Kidney (tissue), 14 donors: ENCODE measurements around the gene CERS5. TPM values are rescaled to one million over a fixed set of nuclear protein-coding genes. Genes with fewer than 3 reads are reported as not detected.

Source experiments
- DNase-seq, 5 donors: peaks; one replicate each; pipeline ENCODE4 v3.0.0-alpha.2; 2013 to 2020
- FAIRE-seq: peaks from 2 replicates; lab custom pipeline; 2012; peaks lifted over from hg19 to GRCh38; lab: Jason Lieb, UNC
- H3K27ac ChIP-seq, 2 donors: one replicate each; pipeline ENCODE4 v1.7.0; 2013; ENCODE audit warnings: low read depth in 2 of 2, low read length in 2 of 2, inconsistent platforms in 1 of 2
- H3K27me3 ChIP-seq: one replicate; pipeline ENCODE4 v1.7.1; 2013; ENCODE audit warnings: low read length, inconsistent platforms; ENCODE audit not compliant: control insufficient read depth, insufficient read depth
- H3K36me3 ChIP-seq, 3 donors: one replicate each; pipeline versions ENCODE4 v1.7.0 to v1.7.1; 2013; ENCODE audit warnings: low read length in 3 of 3, control low read depth in 1 of 3, inconsistent platforms in 1 of 3; ENCODE audit not compliant: insufficient read depth in 3 of 3, control insufficient read depth in 2 of 3
- H3K4me1 ChIP-seq, 3 donors: one replicate each; pipeline versions ENCODE4 v1.7.0 to v1.7.1; 2013; ENCODE audit warnings: low read length in 3 of 3, inconsistent platforms in 1 of 3, low read depth in 1 of 3; ENCODE audit not compliant: control insufficient read depth in 2 of 3, insufficient read depth in 2 of 3
- H3K4me3 ChIP-seq, 3 donors: one replicate each; pipeline versions ENCODE4 v1.7.0 to v1.8.1; 2013; ENCODE audit warnings: low read length in 3 of 3, control low read depth in 1 of 3, inconsistent platforms in 1 of 3
- H3K9ac ChIP-seq, 3 donors: one replicate each; pipeline versions ENCODE4 v1.7.0 to v1.7.1; 2013; ENCODE audit warnings: low read length in 3 of 3, control low read depth in 1 of 3, inconsistent platforms in 1 of 3
- H3K9me3 ChIP-seq, 3 donors: one replicate each; pipeline versions ENCODE4 v1.7.0 to v1.7.1; 2013; ENCODE audit warnings: low read length in 3 of 3, control low read depth in 1 of 3, inconsistent platforms in 1 of 3; ENCODE audit not compliant: control insufficient read depth in 2 of 3, insufficient read depth in 1 of 3
- CTCF ChIP-seq: IDR thresholded peaks from 3 replicates; pipeline ENCODE4 v1.5.1; 2012; ENCODE audit warnings: mild to moderate bottlenecking, moderate library complexity, borderline replicate concordance; ENCODE audit not compliant: insufficient read depth; ENCODE audit errors: extremely low read depth
- intact Hi-C: fragments of 100-400 bp; cut with DNase I; formaldehyde crosslinking; loops from one replicate; pipeline ENCODE4 v1.11.1; 2022
- polyA plus RNA-seq: library from polyadenylated mRNA; stranded (reverse); fragments of 350-450 nt; fragmentation: Illumina TruSeq; extraction: RNeasy Lipid Tissue Mini Kit (QIAGEN cat#74804); gene quantifications from one replicate; pipeline ENCODE4 v1.2.3, GENCODE V29; 2014; ENCODE audit warnings: low read depth, low replicate concordance; ENCODE audit not compliant: insufficient read depth
- total RNA-seq: library from RNA; stranded (reverse); fragmentation: NEBNext Ultra II Directional; extraction: Animal tissue kit (Norgen Biotek cat#: 25700); gene quantifications from one replicate; pipeline ENCODE4 v1.2.1, GENCODE V29; 2021
- donor health status: control.
- donor health status: control.
- donor health status: control.
- donor health status: control.
- donor health status: control.
- donor health status: DM: yes; HTN: yes; CAD: no.
- donor health status: Normal renal cell carcinoma (clear cell type).

The CERS5 gene
- total and polyA plus RNA-seq, 2 donors from 2014 or later, result 40.2 to 52.1 TPM

GRCh38 chr12:50079771-50080170 lies 87.4 kb downstream of the CERS5 start:
- peaks cover 0 to 5% (median 0%) of the 10 kb centered on the region in 3 donors for H3K4me1 ChIP-seq
- intact Hi-C loops, result loop anchor here (10.0 kb wide), 1 partner anchor 95 kb away; no protein-coding TSS in a partner anchor
- no peak overlapping the region for H3K27ac ChIP-seq
- no peak for TF ChIP-seq CTCF
- H3K36me3 ChIP-seq, result no peaks in the 10 kb centered on the region
- no peaks in the 10 kb centered on the region for H3K27me3 ChIP-seq
- no peaks in the 10 kb centered on the region for H3K9me3 ChIP-seq
- no peak overlapping the region for H3K4me3 ChIP-seq
- FAIRE-seq (no peak), DNase-seq (peak in 1 of 5 donors; percentile 35)
- no peak overlapping the region for H3K9ac ChIP-seq

Other genes starting within 250 kb of the CERS5 start
- gene AQP2, start 216.6 kb downstream of the CERS5 start, total RNA-seq, result 122 TPM
- 666 TPM for gene AQP2, start 216.6 kb downstream of the CERS5 start, polyA plus RNA-seq
- gene AQP5, start 205.5 kb downstream of the CERS5 start, total RNA-seq, result 0.91 TPM
- gene AQP5, start 205.5 kb downstream of the CERS5 start, polyA plus RNA-seq, result 0.99 TPM
- 12.0 TPM for gene AQP6, start 194.4 kb downstream of the CERS5 start, total RNA-seq
- gene AQP6, start 194.4 kb downstream of the CERS5 start, polyA plus RNA-seq, result 74.1 TPM
- gene RACGAP1, start 141.9 kb downstream of the CERS5 start, total RNA-seq, result 7.7 TPM
- 5.0 TPM for gene RACGAP1, start 141.9 kb downstream of the CERS5 start, polyA plus RNA-seq
- gene ASIC1, start 109.8 kb downstream of the CERS5 start, total RNA-seq, result 1.6 TPM
- gene ASIC1, start 109.8 kb downstream of the CERS5 start, polyA plus RNA-seq, result 0.99 TPM
- gene SMARCD1, start 82.0 kb downstream of the CERS5 start, total RNA-seq, result 51.1 TPM
- gene SMARCD1, start 82.0 kb downstream of the CERS5 start, polyA plus RNA-seq, result 21.9 TPM
- 15.1 TPM for gene GPD1, start 63.4 kb downstream of the CERS5 start, total RNA-seq
- gene GPD1, start 63.4 kb downstream of the CERS5 start, polyA plus RNA-seq, result 139 TPM
- gene COX14, start 55.1 kb downstream of the CERS5 start, total RNA-seq, result 68.2 TPM
- gene COX14, start 55.1 kb downstream of the CERS5 start, polyA plus RNA-seq, result 242 TPM
- gene LIMA1, start 116.2 kb upstream of the CERS5 start, total RNA-seq, result 76.1 TPM
- gene LIMA1, start 116.2 kb upstream of the CERS5 start, polyA plus RNA-seq, result 43.1 TPM
- not detected for gene FAM186A, start 229.2 kb upstream of the CERS5 start, total RNA-seq
- gene FAM186A, start 229.2 kb upstream of the CERS5 start, polyA plus RNA-seq, result not detected
- gene LARP4, start 233.5 kb upstream of the CERS5 start, total RNA-seq, result 56.1 TPM
- gene LARP4, start 233.5 kb upstream of the CERS5 start, polyA plus RNA-seq, result 17.1 TPM